NB4 (cell line): Measurements from ENCODE around the gene INSM2.

ENCODE experiments used
- MYC ChIP-seq: IDR thresholded peaks from 2 replicates; pipeline ENCODE4 v1.6.1; 2011; ENCODE audit warnings: low read depth, low read length
- POLR2A ChIP-seq: IDR thresholded peaks from 2 replicates; pipeline ENCODE4 v1.6.1; 2011; ENCODE audit warnings: mild to moderate bottlenecking; ENCODE audit not compliant: insufficient read length; ENCODE audit errors: extremely low read depth
- TF ChIP-seq, protein P1 (sequence below): IDR thresholded peaks from one replicate; pipeline ENCODE4 v1.5.1; 2012; ENCODE audit warnings: low read depth, low read length
- TF ChIP-seq, protein P2 (sequence below): IDR thresholded peaks from 2 replicates; pipeline ENCODE4 v1.6.1; 2011; ENCODE audit warnings: low read depth, low read length

DNA sequence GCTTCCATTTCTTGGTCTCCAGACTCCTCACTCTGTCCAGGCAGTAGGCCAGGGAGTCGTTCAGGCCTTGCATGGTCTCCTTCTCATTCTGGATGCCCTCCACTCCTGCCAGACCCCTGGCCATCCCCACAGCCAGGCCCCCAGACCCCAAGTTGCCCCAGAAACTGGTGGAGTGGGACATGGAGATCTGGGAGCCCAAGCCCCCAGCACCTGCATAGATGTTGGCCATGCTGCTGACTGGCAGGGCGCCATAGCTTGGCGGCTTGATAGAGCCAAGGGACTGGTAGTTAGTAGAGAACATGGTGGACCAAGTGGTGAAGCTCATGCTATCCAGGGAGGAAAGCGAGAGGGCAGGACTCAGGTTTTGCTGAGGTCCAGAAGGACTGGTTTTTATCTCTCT lies 21.2 kb upstream of the INSM2 start:
- TF ChIP-seq, protein P1, sequence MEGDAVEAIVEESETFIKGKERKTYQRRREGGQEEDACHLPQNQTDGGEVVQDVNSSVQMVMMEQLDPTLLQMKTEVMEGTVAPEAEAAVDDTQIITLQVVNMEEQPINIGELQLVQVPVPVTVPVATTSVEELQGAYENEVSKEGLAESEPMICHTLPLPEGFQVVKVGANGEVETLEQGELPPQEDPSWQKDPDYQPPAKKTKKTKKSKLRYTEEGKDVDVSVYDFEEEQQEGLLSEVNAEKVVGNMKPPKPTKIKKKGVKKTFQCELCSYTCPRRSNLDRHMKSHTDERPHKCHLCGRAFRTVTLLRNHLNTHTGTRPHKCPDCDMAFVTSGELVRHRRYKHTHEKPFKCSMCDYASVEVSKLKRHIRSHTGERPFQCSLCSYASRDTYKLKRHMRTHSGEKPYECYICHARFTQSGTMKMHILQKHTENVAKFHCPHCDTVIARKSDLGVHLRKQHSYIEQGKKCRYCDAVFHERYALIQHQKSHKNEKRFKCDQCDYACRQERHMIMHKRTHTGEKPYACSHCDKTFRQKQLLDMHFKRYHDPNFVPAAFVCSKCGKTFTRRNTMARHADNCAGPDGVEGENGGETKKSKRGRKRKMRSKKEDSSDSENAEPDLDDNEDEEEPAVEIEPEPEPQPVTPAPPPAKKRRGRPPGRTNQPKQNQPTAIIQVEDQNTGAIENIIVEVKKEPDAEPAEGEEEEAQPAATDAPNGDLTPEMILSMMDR = no peak
- TF ChIP-seq POLR2A (no peak), MYC (no peak)
- TF ChIP-seq, protein P2, sequence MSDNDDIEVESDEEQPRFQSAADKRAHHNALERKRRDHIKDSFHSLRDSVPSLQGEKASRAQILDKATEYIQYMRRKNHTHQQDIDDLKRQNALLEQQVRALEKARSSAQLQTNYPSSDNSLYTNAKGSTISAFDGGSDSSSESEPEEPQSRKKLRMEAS = no peak
